ENCODE data around the gene ENOPH1.
"Not testable (repeated sequence)": the region's sequence is repeated elsewhere in the genome, so short reads cannot be mapped to it uniquely, and the experiment has no call there.

Gene ENOPH1

DNA sequence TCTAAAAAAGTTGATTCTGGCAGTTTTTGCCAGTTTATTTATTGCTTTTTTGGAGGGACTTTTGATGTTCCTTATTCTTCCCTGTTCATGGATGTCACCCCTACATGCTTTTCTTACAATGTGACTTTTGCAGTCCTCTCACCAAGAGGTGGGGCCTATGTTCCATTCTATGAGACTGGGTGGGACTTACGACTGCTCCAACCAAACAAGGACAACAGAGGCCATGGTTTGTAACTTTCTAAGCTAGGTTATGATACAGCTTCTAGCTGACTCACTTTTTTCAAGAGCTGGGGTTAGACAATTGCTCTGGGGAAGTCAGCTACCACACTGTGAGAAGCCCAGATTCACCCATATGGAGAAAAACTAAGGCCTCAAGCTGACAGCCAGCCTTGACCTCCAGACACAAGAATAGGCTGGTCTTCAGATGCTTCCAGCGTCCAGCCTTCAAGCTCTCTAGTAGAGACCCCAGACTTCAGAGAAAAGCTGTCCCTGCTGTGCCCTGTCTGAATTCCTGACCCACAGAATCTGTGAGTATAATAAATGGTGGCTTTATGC is 39.5 kb downstream of the ENOPH1 start:
- no peak for DNase-seq (ENCODE audit: low read depth)

GRCh38 chr4:82473080-82473479 is 42.7 kb downstream of the ENOPH1 start:
- DNase-seq (ENCODE audit: low read depth) = not testable (repeated sequence)

DNA sequence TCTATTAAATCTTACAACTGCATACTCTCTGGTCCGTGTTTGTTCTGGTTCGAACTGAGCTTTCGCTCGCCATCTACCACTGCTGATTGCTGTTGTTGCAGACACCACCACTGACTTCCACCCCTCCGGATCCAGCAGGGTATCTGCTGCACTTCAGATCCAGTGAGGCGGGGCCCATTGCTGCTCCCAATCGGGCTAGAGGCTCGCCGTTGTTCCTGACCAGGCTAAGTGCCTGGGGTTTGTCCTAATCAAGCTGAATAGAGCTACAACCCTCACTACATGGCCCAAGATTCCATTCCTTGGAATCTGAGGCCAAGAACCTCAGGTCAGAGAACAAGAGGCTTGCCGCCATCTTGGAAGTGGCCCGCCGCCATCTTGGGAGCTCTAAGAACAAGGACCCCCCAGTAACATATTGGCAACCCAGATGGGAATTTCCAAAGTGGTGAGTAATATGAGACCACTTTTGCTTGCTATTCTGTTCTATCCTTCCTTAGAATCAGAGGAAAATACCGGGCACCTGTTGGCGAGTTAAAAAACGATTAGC is 43.3 kb downstream of the ENOPH1 start:
- DNase-seq (ENCODE audit: low read depth) = no peak

GRCh38 chr4:82475931-82476330 is 45.5 kb downstream of the ENOPH1 start:
- DNase-seq (ENCODE audit: low read depth) = not testable (repeated sequence)

DNA sequence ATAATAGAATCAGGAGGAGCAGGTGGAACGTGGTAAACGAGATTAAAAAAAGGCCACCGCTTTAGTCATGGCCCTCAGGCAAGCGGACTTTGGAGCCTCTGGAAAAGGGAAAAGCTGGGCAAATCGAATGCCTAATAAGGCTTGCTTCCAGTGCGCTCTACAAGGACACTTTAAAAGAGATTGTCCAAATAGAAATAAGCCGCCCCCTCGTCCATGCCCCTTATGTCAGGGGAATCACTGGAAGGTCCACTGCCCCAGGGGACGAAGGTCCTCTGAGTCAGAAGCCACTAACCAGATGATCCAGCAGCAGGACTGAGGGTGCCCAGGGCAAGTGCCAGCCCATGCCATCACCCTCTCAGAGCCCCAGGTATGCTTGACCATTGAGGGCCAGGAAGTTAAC is 47.1 kb downstream of the ENOPH1 start:
- DNase-seq (ENCODE audit: low read depth) = not testable (repeated sequence)

DNA sequence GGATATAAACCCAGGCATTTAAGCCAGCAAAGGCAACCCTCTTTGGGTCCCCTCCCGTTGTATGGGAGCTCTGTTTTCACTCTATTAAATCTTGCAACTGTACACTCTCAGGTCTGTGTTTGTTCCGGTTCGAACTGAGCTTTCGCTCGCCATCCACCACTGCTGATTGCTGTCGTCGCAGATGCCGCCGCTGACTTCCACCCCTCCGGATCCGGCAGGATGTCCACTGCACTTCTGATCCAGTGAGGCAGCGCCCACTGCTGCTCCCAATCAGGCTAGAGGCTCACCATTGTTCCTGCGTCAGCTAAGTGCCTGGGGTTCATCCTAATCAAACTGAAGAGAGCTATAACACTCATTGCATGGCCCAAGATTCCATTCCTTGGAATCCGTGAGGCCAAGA is 49.2 kb downstream of the ENOPH1 start:
- DNase-seq (ENCODE audit: low read depth) = no peak

- DNase-seq (ENCODE audit: low read depth) = no peak
These were observed 50.5 kb downstream of the ENOPH1 start for GRCh38 chr4:82480771-82481505.

- DNase-seq (ENCODE audit: low read depth) = no peak
These were observed 51.1 kb downstream of the ENOPH1 start for GRCh38 chr4:82481506-82481840.

- no peak for DNase-seq (ENCODE audit: low read depth)
These were observed 52.0 kb downstream of the ENOPH1 start for GRCh38 chr4:82482387-82482786.

DNA sequence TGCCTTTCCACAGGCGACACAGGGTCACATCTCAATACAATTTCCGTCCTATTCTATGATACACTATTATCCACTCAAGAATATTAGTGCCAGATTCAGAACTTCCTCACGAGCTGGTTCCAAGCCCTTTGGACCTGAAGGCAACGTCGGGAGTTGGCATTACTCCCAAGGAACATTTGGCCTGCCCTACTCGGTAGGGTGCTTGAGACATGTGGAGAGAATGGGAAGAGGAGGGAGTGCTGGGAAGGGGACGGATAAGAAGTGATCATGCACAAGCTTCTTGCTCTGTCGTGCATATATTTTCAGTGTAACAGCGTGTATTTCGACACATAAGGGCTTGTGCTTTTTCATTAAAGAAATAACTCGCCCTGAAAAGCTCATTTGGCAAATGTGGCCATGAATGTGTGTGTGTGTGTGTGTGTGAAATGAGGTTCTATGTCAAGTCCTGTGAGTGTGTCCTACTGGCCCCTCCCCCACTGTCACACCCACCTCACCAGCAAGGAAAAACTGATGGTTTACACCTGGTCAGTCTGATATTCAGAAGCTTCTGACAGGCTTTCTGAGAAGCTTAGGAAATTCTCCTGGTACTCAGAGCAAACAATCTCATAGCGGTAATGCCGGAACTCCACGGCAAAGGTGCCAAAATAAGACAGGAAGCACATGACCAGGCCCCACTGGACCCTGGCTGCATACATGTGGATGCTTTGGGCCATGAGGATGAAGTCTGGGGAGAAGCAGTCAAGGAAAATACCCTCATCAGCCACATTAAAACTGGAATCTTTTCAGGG is 54.8 kb downstream of the ENOPH1 start:
- DNase-seq (ENCODE audit: low read depth) = no peak

GRCh38 chr4:82489076-82489475 is 58.7 kb downstream of the ENOPH1 start:
- no peak for DNase-seq (ENCODE audit: low read depth)

DNA sequence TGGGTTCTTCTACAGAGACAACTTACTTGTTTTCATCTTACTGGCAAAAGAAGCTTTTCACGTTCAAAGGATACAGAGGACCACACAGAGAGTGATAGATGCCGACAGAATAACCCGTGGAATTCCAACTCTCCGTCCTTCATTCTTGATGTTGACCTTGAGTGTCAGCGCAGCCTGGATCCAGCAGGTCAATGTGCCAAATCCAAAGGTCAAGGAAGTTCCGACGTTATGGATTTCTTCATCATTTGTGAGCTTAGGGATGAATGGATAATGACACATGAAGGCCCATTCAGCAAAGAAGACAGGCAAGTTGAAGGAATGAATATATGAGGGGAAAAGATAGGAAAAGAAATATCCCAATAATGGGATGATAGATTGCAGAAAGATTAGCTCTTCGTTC is 59.6 kb downstream of the ENOPH1 start:
- no peak for DNase-seq (ENCODE audit: low read depth)

DNA sequence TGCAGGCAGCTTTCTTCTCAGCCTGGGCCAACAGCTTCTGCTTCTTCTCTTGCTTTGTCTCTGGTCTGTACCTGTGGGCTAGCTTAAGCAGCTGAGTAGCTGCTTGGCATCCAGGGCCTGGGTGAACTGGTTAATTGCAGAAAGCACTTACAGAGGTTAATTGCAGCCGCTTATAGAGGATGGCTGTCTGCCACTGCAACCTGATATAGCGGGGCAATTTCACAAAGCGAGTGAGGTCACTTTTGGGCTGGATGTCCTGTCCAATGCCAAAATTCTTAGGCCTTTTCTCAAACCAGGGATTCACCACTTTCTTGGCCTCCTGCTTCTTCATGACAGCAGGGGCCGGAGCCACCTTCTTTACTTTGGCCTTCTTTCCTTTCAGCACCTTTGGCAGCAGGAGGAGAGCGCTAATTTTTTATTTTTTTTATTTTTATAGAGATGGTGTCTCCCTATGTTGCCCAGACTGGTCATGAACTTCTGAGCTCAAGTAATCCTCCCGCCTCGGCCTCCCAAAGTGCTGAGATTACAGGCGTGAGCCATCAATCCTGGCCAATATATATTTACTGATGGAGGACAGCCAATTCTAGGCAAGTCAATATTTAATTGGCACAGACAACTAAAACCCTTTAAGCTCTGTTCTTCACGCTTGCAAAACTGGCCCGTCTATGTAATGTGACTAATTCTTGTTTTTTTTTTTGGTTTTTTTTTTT is 61.0 kb downstream of the ENOPH1 start:
- DNase-seq (ENCODE audit: low read depth) = no peak

DNA sequence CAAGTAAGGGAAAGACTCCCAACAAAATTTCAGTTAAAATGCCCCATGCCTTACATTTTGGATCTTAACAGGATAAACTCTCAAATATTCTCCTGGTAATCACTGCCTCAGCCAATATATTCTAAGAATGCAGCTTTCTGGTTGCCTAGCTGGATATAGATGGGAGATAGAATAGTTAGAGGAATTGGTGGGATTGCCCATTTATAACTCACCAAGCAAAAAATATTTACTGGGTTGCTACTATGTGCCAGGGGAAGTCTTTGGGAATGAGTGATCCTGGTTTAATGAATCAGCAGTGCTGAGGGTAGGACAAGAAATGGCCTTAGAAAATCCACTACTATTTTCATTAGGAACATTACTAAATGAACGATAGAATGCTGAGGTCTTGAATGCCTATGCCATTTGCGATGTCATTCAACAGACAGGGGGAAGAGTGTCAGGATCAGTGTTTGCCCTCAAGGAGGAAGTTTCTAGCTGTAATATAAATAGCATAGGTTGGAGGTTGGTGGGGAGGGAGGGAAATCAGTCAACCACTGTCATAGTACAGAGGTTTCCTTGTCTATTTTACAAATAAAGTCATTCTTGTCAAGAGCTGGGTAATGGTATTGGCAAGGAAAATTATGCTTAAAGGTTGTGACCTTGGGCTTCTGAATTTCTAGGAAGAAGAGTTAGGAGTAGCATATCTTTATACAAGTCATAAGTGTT is 63.5 kb downstream of the ENOPH1 start:
- DNase-seq (ENCODE audit: low read depth) = no peak

GRCh38 chr4:82495666-82496065 is 65.3 kb downstream of the ENOPH1 start:
- DNase-seq (ENCODE audit: low read depth) = no peak

DNA sequence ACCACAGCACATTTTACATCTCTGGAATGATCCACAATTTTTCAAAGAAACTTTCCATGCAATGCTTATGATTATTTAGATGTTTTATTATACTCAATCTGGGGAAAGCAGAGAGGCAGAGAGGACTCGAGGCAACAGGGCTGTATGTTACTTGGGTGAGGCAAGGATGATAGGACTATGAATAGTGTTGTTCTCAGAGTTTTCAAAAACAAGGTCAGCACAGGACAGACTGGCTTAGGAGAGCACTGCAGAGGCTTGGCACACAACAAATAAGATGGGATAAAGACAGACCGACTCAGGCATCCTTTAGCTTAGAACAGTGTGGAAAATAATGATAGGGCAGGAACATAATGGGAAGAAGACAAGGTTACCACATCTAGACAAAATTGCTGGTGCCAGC is 66.0 kb downstream of the ENOPH1 start:
- no peak for DNase-seq (ENCODE audit: low read depth)

GRCh38 chr4:82499738-82500434 is 69.5 kb downstream of the ENOPH1 start:
- no peak for DNase-seq (ENCODE audit: low read depth)

DNA sequence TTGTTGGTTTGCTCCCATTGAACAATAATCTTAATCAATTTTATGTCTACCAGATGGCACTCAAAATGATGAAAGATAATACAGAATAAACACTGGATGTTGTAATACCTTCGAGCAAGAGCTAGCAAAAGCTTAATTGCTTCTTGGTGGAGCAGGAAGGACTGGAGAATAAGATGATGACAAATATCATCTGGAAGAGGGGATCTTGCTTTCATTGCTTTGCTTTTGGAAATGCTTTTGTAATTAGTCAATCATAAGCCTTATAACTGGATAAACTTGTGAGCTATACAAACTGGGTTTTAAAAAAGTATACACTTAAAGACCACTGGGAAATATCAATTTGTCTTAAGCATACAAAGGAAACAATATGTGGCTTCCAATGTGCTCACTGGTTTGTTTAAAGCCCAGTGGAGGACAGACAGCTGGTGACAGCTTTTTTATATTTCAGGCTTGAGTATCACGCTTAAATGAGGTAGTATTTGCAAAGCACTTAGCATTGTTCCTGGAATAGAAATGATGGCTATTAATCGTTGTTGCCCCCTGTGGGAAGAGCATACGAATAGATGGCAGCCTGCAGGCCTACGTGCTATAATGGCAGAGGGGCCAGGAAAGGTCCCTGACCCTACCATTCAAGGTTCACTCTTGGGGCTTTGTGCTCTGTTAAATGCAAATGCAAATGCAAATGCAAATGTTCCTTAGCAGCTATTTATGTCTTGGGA is 70.2 kb downstream of the ENOPH1 start:
- no peak for DNase-seq (ENCODE audit: low read depth)

GRCh38 chr4:82501154-82501442 is 70.7 kb downstream of the ENOPH1 start:
- DNase-seq (ENCODE audit: low read depth) = no peak

GRCh38 chr4:82508011-82508410 is 77.6 kb downstream of the ENOPH1 start:
- no peak for DNase-seq (ENCODE audit: low read depth)

Data from CMK (cell line).